Erythroblast (primary cell): Measurements from ENCODE around the gene GFAP.
A peak's percentile ranks its signal among the peaks of the same experiment; 100 is the strongest.

Experiments
- DNase-seq, 2 experiments: peaks; one replicate each; lab custom pipeline; 2025; lab: John Stamatoyannopoulos, UW
- GATA1 ChIP-seq: IDR thresholded peaks from 2 replicates; pipeline ENCODE4 v1.6.1; 2011; ENCODE audit warnings: low read depth, mild to moderate bottlenecking, control low read depth, low read length, moderate library complexity
- POLR2A ChIP-seq: IDR thresholded peaks from 2 replicates; pipeline ENCODE4 v1.6.1; 2011; ENCODE audit warnings: mild to moderate bottlenecking, low read length

Gene GFAP

DNA sequence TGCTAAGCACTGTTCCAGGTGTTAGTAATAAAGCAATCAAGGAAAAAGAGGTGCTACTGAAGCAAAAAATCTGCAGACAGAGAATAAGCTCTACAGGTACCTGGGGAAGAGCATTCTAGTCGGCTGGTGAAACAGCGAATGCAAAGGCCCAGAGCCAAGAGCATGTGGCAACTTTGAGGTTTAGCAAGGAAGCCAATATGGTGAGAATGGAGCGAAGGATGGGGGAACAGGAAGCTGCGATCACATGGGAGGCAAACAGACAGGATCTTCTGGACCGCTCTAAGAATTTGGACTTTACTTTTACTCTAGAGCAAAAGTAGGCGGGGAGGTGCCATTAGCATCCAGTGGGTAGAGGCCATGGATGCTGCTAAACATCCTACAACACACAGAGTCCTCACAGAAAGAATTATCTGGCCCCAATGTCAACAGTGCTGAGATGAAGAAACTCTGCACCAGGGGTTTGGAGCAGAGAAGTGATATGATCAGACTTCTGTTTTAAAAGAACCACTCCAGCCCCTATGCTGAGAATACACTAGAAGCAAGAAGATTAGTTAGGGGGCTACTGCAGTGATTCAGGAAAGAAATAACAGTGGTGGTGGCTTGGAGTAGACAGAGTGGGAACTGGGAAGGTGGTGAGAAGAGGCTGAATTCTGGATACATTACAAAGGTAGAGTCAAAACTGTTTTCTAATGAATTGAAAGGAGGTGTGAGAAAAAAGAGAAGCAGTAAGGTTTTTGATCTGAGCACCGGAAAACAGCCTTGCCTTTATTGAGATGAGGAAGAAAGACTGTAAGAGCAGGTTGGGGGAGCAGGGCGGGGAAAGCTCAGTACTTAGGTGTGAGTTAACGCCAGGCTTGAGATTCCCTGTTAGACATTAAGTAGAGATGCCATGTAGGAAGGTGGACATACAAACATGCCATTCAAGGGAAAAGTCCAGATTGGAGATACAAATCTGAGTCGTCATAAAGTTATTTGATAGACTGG lies 27.0 kb downstream of the GFAP start:
- no peak for TF ChIP-seq POLR2A
- TF ChIP-seq GATA1 = no peak
- no peak for DNase-seq

DNA sequence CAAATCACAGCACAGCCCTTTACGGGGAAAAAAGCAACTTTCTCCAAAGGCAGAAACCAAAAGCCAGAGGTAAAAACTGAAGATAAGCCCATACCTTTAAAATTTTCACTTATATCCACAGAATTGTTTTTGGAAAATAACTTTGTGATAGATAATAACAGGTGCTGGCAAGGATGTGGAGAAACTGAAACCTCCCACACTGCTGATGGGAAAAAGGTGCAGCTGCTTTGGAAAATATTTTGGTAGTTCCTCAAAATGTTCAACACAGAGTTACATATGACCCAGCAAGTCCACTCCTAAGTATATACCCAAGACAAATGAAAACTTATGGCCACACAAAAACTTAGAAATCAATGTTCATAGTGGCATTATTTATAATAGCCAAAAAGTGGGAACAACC lies 28.3 kb downstream of the GFAP start:
- TF ChIP-seq GATA1 (no peak), POLR2A (no peak)
- DNase-seq = no peak

DNA sequence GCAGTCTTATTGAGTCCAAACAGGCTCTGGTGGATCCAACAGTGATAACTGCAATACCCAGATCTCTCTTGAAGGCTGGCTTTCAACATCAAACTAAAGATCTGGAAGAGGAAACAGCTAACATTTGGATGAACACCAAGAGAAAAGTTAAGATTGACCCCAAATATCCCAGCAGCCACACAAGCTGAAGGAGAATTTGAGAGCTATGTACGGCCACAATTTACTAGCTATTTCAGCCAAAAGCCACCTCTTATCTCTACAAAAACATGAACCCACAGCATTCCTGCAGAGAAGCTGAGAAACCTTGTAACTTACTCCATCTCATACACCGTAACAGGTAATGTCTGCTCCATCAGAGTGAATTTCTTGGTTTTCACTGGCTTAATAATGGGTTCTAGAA lies 30.4 kb downstream of the GFAP start:
- TF ChIP-seq POLR2A (no peak), GATA1 (no peak)
- no peak for DNase-seq

DNA sequence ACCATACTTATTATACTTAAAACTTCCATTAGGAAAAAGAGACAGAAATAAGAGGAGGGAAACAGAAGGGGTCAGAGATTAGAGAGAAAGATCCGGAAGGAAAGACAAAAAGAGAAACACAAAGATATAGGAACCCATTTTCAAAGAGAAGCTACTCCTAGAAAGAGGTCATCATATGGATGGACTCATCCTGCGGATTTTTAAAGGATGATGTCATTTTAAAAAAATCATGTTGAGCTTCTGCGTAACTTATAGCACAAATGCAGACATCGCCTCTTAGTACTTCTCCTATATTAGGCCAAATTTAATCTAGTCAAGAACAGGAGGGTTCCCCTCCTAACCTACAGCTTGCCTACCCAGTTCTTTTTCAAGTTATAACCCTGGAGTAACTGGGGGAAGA lies 34.2 kb downstream of the GFAP start:
- no peak for DNase-seq
- no peak for TF ChIP-seq GATA1
- TF ChIP-seq POLR2A = no peak

DNA sequence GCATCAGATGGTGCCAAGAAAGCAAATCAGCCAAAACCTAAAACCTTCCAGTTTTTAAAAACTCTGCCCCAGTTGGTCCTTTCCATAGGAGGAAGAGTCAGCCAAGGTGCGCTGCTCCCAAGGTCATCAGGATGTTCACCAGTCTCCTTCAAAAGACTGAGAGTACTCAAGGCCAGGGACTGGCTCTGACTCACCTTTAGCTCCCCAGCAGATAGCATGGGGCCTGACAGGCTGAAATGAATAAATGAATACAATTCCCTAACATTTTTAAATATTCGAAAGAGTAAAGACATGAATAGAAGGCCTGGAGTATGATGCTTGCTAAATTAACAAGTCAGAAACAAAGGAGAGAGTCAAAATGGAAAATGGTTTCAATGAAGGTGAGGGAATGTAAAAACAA lies 35.2 kb downstream of the GFAP start:
- no peak for DNase-seq

DNA sequence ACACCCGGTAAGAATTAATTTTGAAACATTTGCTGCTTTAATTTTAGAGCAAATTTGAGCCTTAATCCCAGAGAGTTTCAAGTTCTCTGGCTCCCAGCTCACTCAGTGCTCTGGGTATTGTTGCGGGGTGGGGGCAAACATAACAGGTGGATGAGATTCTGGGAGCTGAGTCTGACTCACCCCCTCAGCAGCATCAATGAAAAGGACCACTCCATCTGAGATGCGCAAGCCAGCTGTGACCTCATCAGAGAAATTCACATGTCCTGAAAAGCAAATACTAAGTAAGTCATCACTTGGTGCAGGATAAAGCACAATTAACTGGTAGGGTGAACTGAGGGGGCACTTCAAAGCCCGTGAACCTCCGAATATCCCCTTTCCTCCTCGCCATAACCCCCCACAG lies 35.9 kb downstream of the GFAP start:
- no peak for TF ChIP-seq POLR2A
- TF ChIP-seq GATA1 = no peak
- no peak for DNase-seq

More for the DNA sequence above, 35.2 kb downstream of the GFAP start:
- no peak for TF ChIP-seq POLR2A
- no peak for TF ChIP-seq GATA1

DNA sequence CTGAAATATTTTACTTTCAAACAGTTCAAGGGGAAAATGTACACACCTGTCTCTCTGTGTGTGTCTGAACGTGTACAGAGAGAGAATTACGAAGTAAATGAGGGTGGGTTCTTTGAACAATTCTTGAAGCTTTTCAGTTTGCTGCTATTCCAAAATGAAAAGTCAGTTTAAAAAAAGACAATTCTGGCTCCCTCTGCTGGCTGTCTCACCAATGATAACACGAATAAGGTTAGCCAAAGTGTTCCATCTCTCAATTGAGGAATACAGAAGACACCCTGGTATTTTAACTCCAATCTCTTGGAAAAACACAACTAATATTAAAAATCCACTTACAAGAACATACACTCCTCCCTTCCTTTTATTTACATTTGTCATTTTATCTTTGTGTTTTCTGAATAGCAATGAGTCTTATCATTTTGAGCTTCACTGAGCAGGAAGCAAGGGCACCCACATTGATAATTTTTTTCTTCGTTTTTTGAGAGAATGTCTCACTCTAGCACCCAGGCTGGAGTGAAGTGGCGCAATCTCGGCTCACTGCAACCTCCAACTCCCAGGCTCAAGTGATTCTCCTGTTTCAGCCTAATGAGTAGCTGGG lies 36.6 kb downstream of the GFAP start:
- TF ChIP-seq POLR2A = no peak
- TF ChIP-seq GATA1 = no peak
- DNase-seq = peak; percentile 37 to 57

DNA sequence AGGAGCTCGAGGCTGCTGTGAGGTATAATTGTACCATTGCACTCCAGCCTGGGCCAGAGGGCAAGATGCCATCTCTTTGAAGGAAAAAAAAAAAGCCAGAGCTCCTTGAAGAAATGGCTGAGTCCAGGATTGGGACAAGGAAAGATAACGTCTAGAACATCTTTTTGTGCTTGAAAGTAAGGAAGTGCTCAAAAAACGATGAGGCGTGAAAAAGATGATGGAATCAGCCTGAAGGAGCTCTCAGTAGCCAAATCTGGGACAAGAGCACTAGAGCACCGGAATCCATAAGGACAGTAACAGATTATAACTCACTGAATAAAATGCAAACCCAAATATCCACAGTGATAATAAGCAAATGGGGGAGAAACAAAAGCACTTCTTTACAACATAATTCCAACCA lies 38.2 kb downstream of the GFAP start:
- TF ChIP-seq POLR2A = no peak
- DNase-seq = no peak

DNA sequence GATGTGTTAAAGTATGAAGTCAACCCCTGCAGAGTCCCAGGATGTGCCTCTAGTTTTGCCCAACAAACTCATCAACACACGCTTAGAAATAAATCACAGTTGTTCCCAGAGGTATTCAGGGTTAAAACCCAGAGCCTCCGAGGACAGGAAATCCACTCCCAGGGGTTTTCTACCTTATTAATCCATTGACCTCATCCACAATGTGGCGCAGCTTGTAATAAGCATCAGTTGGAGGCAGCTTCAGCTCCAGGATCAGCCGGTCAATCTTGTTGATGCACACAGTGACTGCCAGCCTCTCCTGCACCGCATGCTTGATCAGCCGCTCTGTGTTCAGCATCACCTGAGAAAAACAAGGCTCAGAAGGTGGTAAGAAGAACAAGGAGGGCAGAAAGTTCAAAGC lies 39.5 kb downstream of the GFAP start:
- TF ChIP-seq POLR2A (no peak), GATA1 (no peak)
- no peak for DNase-seq

DNA sequence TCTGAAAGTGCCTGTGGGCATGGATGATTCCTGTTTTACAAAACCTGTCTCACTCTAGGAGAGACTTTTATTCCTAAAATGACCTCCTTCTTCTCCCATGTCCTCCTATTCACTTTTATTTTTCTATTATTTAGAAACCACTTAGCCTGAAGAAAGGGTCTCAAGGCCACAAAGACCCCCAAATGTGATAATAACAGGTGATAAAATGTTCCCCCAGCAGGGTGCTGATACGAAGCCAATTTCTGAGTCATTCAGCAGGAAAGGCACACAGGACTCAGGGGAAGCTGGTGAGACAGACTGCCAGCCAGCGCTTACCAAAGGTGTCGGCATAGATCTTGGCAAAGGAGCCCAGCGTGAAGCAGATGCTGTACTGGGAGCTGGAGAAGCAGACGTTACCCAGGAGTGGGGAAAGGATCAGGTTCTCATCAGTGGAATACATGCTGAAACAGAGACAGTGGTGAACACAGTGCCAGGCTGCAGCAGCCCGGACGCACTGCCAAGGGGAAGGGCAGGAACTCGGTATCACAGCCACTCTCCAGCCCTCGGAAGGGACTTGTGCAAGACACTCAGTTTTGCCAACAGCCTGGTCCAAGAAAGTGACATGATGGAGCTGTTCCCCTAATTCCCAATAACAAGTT lies 43.0 kb downstream of the GFAP start:
- no peak for DNase-seq
- TF ChIP-seq POLR2A (no peak), GATA1 (no peak)

DNA sequence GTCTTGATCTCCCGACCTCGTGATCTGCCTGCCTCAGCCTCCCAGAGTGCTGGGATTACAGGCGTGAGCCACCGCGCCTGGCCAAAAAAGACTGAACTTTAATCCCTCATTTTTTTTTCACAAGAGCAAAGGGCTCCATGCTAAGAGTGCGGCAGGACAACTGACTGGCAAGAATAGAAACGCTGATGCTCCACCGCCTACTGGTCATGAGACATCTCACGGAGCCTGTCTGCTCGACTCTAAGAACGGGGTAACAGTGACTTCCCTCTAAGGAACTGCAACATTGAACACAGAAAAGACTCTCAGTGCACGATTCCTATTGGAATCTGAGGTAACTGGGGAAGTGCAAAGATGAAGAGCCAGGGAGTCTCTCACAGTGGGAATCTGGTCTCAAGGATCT lies 43.7 kb downstream of the GFAP start:
- TF ChIP-seq GATA1 (no peak), POLR2A (no peak)
- no peak for DNase-seq

DNA sequence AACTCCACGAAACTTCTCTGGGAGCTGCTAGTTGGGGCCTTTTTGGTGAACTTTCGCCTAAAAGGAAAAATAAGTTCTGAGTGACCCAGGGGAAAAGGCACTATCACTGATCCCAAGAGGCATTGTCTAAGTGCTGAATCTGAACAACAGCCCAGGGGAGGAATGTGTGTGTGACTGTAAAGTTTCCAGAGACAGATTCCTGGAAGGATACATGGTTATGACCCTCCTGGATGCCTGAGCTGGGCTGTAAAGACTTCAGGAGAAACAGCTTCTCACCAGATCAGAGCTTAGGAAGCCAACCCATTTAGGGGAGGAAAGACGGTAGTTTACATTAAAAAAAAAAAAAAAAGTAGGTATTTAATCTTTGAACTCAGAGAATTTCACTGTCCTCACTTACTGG lies 47.5 kb downstream of the GFAP start:
- no peak for DNase-seq
- no peak for TF ChIP-seq GATA1
- no peak for TF ChIP-seq POLR2A

DNA sequence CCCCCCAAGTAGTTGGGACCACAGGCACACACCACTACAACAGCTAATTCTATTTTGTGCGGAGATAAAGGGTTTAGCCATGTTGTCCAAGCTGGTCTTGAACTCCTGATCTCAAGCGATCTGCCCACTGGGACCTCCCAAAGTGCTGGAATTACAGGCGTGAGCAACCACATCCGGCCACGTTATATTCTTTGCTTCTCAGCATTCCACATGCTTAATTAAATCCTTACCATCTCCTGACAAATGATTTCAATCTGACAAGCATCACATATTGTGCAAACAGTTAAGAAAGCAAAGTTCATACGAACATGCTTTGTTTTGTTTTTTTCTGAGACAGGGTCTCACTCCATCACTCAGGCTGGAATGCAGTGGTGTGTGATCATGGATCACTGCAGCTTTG lies 49.4 kb downstream of the GFAP start:
- no peak for DNase-seq
- TF ChIP-seq GATA1 = no peak
- no peak for TF ChIP-seq POLR2A

DNA sequence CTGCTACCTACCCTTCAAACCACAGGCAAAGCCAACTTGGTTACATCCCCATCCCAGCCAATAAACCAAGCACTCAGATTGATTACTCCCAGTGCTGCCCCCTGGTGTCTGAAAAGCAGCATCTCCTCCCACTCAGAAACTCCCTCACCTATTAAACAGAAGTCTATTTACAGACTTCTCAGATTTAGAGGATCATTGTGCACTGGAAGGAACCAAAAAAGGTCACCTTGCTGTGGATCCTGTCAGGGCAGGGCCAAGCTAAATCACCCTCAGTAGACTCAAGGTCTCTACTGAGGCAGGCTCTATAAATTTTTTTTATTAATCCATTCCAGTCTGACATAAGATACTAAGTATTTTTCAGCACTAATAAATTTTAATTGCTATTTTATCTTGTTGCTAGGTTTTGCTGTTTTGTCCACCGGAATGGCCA lies 50.1 kb downstream of the GFAP start:
- DNase-seq = peak; percentile 69 to 84
- no peak for TF ChIP-seq POLR2A
- no peak for TF ChIP-seq GATA1

DNA sequence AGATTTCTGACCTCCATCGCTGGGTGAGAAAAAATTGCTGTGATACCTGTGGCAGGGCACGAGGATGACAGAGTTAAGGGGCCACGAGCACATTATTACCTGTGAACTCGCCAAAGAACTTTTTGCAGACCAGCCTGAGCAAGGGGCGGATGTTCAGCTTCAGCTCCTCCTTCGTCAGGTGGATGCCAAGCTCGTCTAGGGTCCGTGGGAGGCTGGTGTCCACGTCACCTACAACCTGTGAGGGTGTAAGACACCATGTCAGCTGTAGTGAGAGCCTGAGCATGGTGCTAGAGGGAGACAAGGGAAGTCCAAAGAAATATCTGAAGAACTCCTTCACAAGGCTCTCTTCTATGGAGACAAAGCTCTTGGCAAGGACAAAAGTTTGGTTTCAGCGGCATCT lies 50.5 kb downstream of the GFAP start:
- TF ChIP-seq GATA1 (no peak), POLR2A (no peak)
- no peak for DNase-seq
